Mesenteric fat pad (tissue), 1 donor: ENCODE results near the gene ANGPT4. TPM values are rescaled to one million over a fixed set of nuclear protein-coding genes. Genes with fewer than 3 reads are reported as not detected.

Experiments used
- DNase-seq: peaks from one replicate; pipeline ENCODE4 v3.0.0-alpha.2; 2020; ENCODE audit warnings: low spot score
- long read RNA-seq: library from polyadenylated mRNA; unstranded; transcript quantifications from one replicate; pipeline ENCODE4 v2.0.0, GENCODE V29; 2020
- total RNA-seq: library from RNA; stranded (reverse); fragmentation: NEBNext Ultra II Directional; extraction: Animal tissue kit (Norgen Biotek cat#: 25700); gene quantifications from one replicate; pipeline ENCODE4 v1.2.1, GENCODE V29; 2021
- donor health status: DM: yes; HTN: yes; CAD: no.

ANGPT4 gene, protein sequence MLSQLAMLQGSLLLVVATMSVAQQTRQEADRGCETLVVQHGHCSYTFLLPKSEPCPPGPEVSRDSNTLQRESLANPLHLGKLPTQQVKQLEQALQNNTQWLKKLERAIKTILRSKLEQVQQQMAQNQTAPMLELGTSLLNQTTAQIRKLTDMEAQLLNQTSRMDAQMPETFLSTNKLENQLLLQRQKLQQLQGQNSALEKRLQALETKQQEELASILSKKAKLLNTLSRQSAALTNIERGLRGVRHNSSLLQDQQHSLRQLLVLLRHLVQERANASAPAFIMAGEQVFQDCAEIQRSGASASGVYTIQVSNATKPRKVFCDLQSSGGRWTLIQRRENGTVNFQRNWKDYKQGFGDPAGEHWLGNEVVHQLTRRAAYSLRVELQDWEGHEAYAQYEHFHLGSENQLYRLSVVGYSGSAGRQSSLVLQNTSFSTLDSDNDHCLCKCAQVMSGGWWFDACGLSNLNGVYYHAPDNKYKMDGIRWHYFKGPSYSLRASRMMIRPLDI
- total RNA-seq = 0.42 TPM
- long read RNA-seq, full-length matches to known transcripts = 2 of 2 reads
- long read RNA-seq, partial matches to known transcripts = 0 of 2 reads
- long read RNA-seq, other reads (novel, unspliced or antisense) = 0 of 2 reads

- peak; percentile 55 for DNase-seq
Observed at GRCh38 chr20:916125-916799, at the start of gene ANGPT4. Gene ANGPT4, minus strand, starts transcription at chr20:916334. Its CDS starts 120 bp downstream, at chr20:916214.

- no peak for DNase-seq
Observed at GRCh38 chr20:963795-964194, 47.7 kb upstream of the ANGPT4 start.

GRCh38 chr20:962683-963082 is 46.5 kb upstream of the ANGPT4 start:
- no peak for DNase-seq

DNA sequence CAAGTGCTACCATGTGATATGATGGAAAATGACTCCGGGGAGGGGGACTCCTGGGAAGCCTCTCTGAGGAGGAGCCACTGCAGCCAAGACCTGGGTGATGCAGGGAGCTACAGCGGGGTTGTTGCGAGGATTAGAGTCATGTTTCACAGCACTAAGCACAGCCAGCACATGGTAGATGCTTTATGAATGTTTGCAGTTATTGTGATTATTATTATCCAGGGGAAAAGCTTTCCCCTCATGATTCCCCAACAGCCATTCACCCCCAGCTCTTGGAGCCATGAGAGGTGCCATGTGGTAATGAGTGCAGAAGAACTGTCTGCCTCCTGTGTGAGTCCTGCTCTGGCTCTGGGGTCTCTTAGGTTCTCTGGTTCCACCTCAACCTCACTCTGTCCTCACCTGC is 46.1 kb upstream of the ANGPT4 start:
- no peak for DNase-seq

GRCh38 chr20:961768-962167 is 45.6 kb upstream of the ANGPT4 start:
- no peak for DNase-seq

GRCh38 chr20:959996-960615 is 44.0 kb upstream of the ANGPT4 start:
- DNase-seq = no peak

GRCh38 chr20:958936-959815 is 43.0 kb upstream of the ANGPT4 start:
- no peak for DNase-seq

- DNase-seq = no peak
Observed at GRCh38 chr20:957544-957943, 41.4 kb upstream of the ANGPT4 start.

- DNase-seq = no peak
Observed at GRCh38 chr20:956330-956951, 40.3 kb upstream of the ANGPT4 start.

- DNase-seq = no peak
Observed at GRCh38 chr20:955656-956055, 39.5 kb upstream of the ANGPT4 start.

DNA sequence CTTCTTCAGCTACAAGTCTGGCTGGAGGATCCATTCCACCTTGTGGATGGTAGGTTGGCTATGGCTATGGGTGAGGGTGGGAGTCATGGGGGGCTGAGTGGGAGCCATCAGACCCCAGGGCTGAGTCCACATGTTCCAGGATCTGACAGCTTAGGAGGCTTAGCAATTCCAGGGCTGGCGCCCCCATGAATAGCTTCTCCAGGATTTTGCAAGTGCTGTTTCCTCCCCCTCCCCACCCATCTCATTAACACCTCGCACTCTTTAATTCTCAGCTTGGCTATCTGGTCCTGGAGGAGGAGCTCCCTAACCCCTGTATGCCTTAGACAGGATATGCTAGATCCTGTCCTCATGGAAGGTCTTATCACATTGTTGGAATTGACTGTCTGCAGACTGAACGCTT is 39.0 kb upstream of the ANGPT4 start:
- no peak for DNase-seq

- DNase-seq = peak; percentile 84
Observed at GRCh38 chr20:953742-954141, 37.6 kb upstream of the ANGPT4 start.

GRCh38 chr20:952196-952795 is 36.2 kb upstream of the ANGPT4 start:
- peak; percentile 51 for DNase-seq

- DNase-seq = peak; percentile 62
Observed at GRCh38 chr20:951384-952169, 35.4 kb upstream of the ANGPT4 start.

GRCh38 chr20:949717-950116 is 33.6 kb upstream of the ANGPT4 start:
- peak; percentile 55 for DNase-seq

- DNase-seq = peak; percentile 37
Observed at GRCh38 chr20:946826-947225, 30.7 kb upstream of the ANGPT4 start.

GRCh38 chr20:945841-946240 is 29.7 kb upstream of the ANGPT4 start:
- DNase-seq = peak; percentile 71

DNA sequence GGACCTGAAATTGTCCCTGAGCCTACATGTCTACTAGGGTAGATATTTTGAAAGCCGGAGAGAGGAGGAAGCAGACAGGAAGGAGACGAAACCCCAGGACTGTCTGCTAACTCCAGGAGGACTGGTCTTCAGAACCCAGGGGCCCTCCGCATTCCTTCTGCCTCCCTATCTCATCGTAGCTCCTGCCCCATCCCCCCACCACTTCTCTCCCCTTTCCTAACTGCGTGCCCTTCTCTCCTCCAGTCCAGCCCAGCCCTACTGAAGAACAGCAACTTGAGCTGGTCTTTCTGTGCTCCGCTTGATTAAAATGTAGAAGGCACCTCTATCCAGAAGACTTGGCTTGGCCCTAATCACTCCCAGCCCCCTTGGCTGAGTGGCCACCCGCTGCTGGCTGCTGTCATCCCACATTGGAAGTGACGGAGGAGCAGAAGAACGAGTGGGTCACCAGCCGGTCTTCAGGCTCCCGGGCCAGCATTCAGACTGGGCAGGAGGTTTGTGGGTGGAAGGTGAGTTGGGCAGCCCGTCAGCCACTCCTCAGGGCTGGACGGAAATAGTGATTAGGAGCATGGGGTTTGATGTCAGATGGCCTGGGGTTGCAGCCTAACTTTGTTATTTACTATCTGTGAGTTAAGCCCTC is 28.8 kb upstream of the ANGPT4 start:
- peak; percentile 81 for DNase-seq

- peak; percentile 43 for DNase-seq
Observed at GRCh38 chr20:944148-944547, 28.0 kb upstream of the ANGPT4 start.
